Stimulated activated CD8-positive, alpha-beta memory T cell treated with anti-CD3 and anti-CD28 coated beads, Interleukin-15, amount 100 ng/mL, for 4 hours (primary cell): ENCODE measurements around the gene NSUN6.

Experiments used
- DNase-seq, 2 donors: peaks; one replicate each; pipeline ENCODE4 v3.0.0-alpha.2; 2020; ENCODE audit warnings: low read depth in 2 of 2

NSUN6 gene

DNA sequence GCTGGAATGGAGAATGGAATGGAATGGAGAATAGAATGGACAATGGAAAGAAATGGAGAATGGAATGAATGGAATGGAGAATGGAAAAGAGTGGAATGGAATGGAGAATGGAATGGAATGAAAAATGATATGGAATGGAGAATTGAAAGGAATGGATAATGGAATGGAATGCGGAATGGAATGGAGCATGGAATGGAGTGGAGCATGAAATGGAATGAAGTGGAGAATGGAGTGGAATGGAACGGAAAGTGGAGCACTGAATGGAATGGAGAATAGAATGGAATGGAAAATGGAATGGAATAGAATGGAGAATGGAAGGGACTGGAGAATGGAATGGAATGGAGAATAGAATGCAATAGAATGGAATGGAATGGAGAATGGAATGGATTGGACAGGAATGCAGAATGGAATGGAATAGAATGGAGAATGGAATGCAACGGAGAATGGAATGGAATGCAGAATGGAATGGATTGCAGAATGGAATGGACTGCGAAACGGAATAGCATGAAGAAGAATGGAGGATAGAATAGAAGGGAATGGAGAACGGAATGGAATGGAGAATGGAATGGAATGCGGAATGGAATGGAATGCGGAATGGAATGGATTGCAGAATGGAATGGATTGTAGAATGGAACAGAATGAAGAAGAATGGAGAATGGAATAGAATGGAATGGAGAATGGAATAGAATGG is 89.4 kb downstream of the NSUN6 start:
- DNase-seq: no peak

DNA sequence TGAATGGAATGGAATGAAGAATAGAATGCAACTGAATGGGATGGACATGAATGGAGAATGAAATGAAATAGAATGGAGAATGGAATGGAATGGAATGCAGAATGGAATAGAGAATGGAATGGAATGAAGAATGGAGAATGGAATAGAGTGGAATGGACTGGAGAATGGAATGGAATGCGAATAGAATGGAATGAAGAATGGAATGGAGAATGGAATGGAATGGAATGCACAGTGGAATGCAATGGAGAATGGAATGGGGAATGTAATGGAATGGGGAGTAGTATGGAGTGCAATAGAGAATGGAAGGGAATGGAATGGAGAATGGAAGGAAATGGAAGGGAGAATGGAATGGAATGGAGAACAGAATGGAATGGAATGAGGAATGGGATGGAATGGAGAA is 93.4 kb downstream of the NSUN6 start:
- no peak for DNase-seq

- no peak for DNase-seq
These were observed 94.8 kb downstream of the NSUN6 start for GRCh38 chr10:18556522-18557147.

- DNase-seq: no peak
These were observed 96.9 kb downstream of the NSUN6 start for GRCh38 chr10:18554479-18554878.

GRCh38 chr10:18551473-18551872 is 99.9 kb downstream of the NSUN6 start:
- no peak for DNase-seq

DNA sequence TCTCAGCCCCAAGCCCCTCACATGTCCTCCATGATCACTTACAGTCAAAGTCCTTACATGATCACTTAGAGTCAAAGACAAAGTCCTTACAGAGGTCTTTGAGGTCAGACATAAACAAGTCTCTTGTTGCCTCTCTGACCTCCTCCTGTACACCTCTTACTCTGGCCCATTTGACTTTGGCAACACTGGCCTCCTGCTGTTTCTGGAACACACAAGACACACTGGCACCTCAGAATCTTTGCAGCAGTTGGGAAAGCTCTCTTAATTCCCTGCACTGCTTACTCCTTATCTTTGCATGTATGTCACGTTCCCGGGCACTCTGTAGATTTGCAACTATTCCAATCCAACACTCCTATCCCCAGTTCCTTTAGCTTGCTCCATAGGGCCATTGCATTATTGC is 102.3 kb downstream of the NSUN6 start:
- DNase-seq: no peak

GRCh38 chr10:18545621-18546305 is 105.6 kb downstream of the NSUN6 start:
- DNase-seq: no peak

DNA sequence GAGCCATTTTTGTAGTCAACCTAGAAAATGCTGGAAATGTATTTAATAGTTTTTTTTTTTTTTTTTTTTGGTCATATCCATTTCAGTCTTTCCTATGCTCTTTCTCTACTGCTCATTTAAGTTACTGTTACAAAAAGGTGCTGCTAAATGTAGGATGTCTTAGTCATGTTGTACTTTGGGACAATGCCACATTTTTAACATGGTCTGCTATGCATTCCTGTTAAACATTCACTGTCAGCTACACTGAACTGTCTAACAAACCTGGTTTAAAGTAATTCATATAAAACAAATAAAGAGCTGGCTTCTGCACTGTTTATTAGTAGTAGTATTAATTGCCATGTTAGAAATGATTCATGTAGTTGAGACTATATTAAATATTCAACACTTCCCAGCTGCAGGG is 108.6 kb downstream of the NSUN6 start:
- no peak for DNase-seq

DNA sequence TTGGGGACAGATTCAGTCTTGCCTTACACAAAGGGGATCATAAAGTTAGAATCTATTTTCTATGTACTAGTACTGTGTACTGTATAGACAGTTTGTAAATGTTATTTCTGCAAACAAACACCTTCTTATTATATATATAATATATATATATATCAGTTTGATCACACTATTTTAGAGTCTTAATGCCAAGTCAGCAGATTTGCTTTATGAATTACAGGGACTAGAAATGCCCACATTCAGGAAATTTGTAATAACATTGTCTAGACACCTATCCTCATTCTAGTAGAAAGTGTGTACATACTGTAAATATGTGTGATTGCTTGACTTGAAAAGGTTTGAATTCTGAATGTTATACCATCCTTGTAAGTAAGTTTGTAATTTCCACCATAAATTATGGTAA is 111.2 kb downstream of the NSUN6 start:
- no peak for DNase-seq

- DNase-seq: no peak
These were observed 112.1 kb downstream of the NSUN6 start for GRCh38 chr10:18539335-18539734.

DNA sequence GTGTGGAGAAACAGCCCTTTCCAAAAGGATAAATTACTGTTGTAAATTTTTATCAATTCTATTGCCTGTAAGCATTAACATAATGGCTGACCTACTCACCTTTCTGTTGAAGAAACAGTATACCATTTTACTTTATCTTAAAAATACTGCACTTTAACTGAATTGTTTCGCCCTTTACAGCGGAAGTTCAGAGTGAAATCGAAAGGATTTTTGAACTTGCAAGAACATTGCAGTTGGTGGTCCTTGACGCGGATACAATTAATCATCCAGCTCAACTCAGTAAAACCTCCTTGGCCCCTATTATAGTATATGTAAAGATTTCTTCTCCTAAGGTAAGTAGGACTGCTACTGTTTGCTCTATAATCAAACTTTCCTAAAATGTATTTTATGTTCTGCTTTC is 117.5 kb downstream of the NSUN6 start:
- DNase-seq: no peak

- DNase-seq: no peak
These were observed 118.4 kb downstream of the NSUN6 start for GRCh38 chr10:18532881-18533535.

DNA sequence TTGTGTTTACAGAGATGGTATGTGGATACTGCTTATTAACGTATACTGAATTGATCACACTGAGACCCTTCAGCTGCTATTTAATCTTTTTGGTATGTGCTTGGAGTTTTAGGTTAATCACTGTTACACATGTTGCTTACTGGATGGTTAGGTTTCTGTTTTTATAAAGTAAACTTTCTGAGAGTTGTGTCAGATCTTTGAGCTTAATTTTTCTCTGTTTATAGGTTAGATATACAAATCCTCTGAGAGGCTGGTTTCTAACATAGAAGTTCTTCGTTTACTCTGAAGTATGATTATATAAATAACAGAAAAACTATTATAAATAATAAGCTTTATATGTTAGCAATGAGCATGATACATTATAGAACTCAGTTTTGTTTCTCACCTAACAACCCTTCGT is 123.1 kb downstream of the NSUN6 start:
- DNase-seq: no peak

GRCh38 chr10:18527687-18528086 is 123.7 kb downstream of the NSUN6 start:
- no peak for DNase-seq

- DNase-seq: no peak
These were observed 127.5 kb downstream of the NSUN6 start for GRCh38 chr10:18523858-18524257.

DNA sequence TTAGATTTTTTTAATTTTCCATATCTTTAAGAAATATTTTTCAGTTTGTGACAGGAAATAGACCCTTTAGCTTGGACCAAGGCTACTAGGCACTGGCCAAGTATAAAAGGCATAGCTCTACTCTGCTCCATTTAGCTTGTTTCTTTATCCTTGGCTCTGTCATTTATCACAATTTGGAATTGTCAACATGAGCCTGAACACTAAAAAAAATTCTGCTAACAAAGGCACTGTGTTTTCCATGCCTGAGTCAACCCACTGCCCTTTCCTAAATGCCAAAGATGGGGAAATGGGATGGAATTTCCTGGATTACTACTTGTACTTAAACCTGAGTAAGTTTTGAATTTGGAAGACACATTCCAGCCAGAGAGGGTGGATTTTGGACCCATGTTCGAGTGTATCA is 128.4 kb downstream of the NSUN6 start:
- no peak for DNase-seq

- DNase-seq: no peak
These were observed 134.5 kb downstream of the NSUN6 start for GRCh38 chr10:18516851-18517250.

GRCh38 chr10:18514537-18514936 is 136.8 kb downstream of the NSUN6 start:
- DNase-seq: no peak

DNA sequence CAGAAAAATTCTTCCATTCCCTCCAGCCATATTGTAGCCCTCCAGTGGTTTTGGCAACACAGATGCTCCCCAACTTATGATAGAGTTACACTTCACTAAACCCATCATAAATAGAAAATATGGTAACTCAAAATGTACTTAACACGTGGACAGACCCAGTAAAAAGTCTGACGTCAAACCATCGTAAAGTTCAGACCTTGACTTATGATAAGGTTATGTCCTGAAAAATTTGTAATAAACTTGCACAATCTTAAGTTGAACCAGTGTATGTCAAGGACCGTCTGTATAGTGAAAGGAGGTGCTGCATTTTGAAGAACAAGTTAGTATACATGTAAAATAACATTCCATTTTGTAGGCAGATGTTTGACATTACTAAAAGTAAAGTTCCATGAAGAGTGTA is 142.8 kb downstream of the NSUN6 start:
- DNase-seq: no peak

- DNase-seq: no peak
These were observed 145.8 kb downstream of the NSUN6 start for GRCh38 chr10:18505456-18506118.

GRCh38 chr10:18504161-18504560 is 147.2 kb downstream of the NSUN6 start:
- no peak for DNase-seq

DNA sequence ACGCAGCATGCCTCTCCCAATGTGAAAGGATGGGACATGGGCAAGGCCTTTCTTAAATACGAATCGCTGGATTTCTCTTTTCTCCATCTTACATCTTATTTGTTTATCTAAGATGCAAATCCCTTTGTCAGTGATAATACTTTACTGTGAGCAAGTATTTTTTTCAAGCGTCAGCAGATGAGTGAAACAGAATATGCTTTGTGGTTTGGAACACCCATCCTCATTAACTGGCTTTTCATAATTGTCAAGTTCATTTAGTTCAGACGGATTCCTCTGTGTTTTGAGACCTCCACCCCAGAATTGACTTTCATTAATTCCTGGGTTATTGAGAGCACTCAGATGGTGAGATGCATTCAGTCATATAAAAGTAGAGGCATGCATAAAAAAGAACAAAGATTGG is 149.8 kb downstream of the NSUN6 start:
- no peak for DNase-seq
